IPS DF 19.7 (cell line): Measurements from ENCODE around the gene SLC22A13.
"Not testable (repeated sequence)": the region's sequence is repeated elsewhere in the genome, so short reads cannot be mapped to it uniquely, and the experiment has no call there.

Experiments
- DNase-seq: peaks from one replicate; pipeline ENCODE4 v3.0.0-alpha.2; 2013; ENCODE audit warnings: low read depth, low spot score

The SLC22A13 gene

GRCh38 chr3:38297947-38298711 is 32.5 kb downstream of the SLC22A13 start:
- DNase-seq: no peak

GRCh38 chr3:38306941-38307340 is 41.3 kb downstream of the SLC22A13 start:
- DNase-seq: no peak

GRCh38 chr3:38307599-38307998 is 42.0 kb downstream of the SLC22A13 start:
- DNase-seq: no peak

- no peak for DNase-seq
Observed at GRCh38 chr3:38308456-38308855, 42.8 kb downstream of the SLC22A13 start.

GRCh38 chr3:38311476-38311875 is 45.9 kb downstream of the SLC22A13 start:
- no peak for DNase-seq

GRCh38 chr3:38311941-38312340 is 46.3 kb downstream of the SLC22A13 start:
- no peak for DNase-seq

DNA sequence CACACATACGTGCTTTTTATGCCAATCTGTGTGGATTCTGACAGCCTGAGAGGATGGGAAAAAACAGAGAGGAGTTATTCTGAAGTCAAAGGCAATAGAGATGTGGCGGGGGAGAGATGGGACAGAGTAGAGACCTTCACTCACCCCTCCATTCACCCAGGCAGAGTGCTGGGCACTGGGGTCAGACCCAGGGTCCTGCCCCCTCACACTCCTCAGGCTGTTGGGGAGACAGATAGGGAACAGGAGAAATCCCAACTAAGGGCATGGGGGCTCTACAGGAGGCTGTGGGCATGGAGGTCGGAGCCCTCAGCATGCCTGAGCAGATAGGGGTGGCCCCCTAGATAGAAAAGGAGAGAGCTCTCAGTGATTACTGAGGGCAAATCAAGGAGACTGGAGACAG is 46.7 kb downstream of the SLC22A13 start:
- DNase-seq: no peak

DNA sequence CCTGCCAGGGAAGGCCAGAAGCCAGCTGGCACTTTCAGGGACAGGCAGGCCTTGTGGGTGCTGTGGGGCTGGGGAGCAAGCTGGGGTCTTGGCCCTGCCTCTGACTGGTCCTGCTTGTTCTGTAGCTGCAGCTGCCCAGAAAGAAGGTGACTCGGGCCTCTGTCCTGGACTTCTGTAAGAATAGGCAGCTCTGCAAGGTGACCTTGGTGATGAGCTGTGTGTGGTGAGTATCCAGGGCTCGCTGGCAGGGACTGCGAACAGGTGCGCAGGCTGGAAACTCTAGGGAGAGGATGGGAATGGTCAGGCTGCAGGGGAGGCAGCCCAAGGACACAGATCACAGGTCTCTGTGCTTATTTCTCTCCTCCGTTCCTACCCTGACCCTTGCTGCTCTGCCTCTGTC is 47.7 kb downstream of the SLC22A13 start:
- DNase-seq: no peak

DNA sequence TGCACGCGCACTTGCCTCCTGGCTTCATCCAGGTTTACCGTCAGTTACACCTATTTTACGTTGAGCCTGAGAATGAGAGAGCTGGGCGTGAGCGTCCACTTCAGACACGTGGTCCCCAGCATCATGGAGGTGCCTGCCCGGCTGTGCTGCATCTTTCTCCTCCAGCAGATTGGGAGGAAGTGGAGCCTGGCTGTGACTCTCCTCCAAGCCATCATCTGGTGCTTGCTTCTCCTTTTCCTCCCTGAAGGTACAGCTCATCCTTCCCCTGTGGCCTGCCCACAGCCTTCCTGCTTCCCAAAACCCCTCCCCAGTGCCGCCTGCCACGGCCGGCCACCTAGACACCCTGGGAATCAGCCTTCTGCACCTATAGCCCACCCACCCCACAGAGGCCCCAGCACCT is 48.1 kb downstream of the SLC22A13 start:
- no peak for DNase-seq

DNA sequence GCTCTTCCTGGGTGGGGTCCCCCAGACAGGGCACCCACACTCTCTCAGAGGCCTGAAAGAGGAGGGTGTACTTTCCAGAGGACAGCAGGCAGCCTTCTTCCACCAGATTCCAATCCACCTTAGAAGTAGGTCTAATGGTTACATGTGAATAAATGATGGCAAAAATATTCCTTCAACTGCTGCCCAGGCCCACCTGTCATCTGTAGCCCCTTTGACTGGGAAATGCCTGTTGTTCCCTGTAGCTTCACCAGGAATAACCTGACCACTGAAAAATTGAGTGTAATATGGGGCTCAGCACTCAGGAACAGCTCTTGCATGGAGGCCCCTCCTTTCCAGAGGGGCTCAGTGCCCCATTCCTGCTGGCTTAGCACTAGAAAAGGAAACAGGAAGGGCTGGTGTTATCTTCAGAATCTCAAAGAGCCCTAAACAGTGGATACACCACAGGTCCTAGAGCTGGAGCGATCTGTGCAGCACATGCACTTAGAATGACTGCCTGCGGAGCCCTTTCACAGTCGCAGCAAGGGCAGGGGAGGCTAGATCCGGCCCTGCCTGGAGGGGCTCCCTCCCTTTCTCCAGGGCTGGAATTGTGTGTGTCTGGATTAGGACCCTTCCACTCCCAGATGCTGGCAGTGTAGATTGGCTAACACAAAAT is 48.6 kb downstream of the SLC22A13 start:
- DNase-seq: no peak

GRCh38 chr3:38314764-38315487 is 49.3 kb downstream of the SLC22A13 start:
- DNase-seq: no peak

DNA sequence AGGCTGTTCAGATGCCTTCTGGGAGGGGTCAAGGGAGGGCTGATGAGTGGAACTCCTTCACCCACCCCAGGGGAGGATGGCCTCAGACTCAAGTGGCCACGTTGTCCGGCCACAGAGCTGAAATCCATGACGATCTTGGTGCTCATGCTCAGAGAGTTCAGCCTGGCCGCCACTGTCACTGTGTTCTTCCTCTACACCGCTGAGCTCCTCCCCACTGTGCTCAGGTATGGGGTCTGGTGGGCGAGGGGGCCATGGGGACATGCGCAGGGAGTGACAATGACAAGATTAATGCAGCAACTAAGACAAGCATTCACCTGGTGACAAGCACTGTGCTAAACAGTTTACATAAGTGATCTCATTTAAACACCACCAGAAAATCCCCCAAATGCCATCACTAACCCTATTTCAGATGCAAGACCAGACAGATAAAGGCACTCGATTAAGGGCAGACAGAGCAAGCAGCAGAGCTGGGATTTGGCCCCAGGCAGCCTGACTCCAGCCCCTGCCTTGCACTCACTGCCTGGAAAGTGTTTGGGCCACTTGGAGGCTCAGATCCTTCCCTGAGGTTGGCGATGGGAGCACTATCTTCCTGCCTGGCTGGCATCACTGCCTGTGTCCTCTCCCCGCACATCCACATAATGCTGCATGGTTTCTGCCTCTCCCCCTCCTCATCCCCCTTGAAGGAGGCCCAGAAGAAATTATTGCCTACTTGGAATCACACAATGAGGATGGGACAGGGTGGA is 50.0 kb downstream of the SLC22A13 start:
- DNase-seq: no peak

DNA sequence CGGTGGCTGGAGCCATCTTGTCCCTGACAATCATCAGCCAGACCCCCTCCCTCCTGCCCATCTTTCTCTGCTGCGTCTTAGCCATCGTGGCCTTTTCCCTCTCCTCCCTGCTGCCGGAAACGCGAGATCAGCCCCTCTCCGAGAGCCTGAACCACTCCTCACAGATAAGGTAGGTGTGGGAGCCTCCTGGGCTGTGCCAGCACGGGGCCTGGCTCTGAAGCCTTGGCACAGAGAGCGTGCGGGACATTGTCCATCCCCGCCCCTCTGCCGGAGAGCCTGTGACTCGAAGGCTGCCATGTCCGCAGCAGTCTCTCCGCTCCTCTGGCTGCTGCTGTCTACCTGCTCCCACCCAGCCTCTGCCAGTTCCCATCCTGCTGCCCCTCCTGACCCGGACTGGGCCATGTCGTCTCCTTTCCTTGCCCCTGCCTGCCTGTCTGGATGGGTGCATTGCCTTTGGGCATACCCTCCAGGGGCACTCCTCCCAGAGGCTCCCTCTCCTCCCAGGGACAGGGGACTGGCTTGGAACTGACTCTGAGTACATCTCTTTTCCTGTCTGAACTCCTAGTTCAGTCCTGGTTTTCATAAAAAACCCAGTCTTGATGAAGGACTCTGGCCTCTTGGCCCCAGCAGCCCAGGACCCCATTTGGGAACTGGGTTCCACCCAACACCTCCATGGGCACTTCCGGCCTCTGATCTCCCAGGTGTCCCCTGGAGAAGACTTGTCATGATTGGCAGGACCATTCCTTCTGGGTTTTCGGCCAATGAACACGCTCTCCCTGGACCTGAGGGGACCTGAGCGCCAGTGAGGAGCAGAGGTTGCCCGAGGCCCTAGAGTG is 51.0 kb downstream of the SLC22A13 start:
- no peak for DNase-seq

DNA sequence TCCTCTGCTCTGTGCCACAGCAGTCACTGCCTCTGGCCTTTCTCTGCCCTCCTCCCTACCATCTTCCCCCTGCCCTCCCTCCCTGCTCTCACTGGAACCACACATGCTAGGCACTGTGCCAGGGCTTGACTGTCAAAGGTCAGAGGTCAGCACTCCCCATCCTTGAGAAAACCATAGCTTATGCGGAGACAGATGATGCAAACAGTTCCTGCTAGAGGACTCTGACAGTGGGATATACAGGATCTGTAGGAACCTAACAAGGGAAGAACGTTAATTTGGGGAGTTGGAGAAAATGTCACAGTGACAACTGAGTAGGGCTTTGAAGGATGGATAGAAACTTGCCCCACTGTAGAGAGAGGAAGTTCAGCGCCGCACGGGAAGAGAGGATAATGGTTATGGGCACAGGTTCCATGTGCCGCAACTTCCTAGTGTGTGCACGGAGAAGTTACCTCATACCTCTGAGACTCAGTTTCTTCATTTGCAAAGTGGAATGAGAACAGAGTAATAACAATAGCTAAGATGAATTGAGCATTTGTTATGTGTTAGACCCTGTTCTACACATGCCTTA is 51.7 kb downstream of the SLC22A13 start:
- DNase-seq: no peak

DNA sequence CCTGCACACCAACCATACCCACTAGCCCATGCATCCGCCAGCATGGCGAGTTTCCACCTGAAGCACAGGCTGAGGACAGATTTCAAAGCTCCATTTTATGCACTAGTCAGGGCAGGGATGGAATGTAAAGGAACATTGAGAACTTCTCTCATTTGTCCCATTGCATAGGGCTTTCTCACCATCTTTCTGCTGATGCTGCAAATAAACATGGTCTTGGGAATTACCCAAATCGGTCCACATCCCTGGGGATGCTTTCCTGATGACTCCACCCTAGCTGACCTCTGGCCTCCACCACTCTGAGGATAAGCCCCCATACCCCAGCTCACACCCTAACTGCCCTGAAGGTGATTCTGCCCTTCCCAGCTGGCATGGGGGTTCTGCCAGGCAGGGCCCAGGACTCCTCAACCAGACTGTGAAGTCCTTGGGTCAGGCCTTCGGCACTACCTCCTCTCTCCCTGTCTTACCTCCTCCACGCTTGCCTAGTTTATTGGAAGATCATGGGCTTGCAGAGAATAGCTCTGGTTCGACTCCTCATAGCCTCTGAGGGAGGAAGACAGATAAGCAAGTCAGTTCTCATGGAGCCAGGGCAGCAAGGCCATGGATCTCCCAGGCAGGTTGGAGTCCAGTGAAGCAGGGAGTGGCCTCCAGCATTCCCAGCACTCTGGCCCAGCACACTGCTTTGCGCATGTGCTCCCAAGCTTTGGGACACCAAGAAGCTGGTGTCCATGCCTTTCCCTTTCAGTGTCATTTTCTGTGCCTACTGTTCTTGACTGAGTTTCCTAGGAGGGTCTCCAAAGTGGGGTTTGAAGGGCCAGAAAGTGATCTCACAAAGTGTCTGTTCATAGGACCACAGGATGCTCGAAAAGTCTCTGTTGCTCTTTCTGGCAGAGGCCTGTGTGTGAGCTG is 53.4 kb downstream of the SLC22A13 start:
- no peak for DNase-seq

DNA sequence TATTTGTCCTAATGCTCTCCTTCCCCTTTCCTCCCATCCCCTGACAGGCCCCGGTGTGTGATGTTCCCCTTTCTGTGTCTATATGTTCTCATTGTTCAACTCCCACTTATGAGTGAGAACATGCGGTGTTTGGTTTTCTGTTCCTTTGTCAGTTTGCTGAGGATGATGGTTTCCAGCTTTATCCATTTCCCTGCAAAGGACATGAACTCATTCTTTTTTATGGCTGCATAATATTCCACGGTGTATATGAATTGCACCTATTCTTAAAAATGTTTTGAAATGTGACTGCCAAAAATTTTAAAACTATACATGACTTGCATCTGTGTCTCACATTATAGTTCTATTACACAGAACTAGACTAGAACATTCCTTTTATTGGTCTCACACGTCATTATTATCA is 55.0 kb downstream of the SLC22A13 start:
- not testable (repeated sequence) for DNase-seq

DNA sequence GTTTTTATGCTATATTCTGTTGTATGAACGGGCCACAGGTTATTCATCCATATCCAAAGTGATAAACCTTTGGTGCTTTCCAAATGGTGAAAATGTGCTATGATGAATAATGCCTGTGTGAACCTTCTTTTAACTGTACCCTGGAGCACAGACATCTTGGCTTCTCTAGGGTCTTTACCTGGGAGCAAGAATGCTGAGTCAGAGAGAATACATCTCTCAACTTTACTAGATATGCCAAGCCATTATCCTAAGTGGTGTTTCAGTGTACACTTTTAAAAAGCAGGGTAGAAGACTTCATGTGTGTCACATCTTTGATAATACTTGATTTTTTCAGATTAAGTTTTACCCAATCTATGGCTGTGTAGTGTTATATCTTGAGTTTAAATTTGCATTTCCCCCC is 57.4 kb downstream of the SLC22A13 start:
- DNase-seq: no peak

GRCh38 chr3:38325256-38325655 is 59.6 kb downstream of the SLC22A13 start:
- DNase-seq: no peak

GRCh38 chr3:38327335-38328009 is 61.9 kb downstream of the SLC22A13 start:
- DNase-seq: no peak
